Measurements from ENCODE around the gene TMEM271. TPM values are rescaled to one million over a fixed set of nuclear protein-coding genes. Genes with fewer than 3 reads are reported as not detected.
A peak's percentile ranks its signal among the peaks of the same experiment; 100 is the strongest.

TMEM271 gene, protein sequence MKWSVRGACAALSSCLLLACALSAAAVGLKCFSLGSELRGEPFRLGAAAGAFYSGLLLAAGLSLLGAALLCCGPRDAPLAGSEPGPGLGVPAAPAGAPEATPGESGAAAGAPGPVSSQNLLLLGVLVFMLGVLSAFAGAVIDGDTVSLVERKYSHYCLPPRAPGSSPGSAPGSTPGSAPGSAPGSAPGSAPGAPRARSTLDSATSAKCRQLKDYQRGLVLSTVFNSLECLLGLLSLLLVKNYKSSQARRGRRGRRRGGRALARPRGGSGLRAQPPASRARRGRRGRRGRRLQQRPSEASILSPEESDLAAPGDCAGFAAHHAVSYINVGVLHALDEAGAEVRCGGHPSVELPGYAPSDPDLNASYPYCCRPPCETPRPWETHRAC
- total RNA-seq: not detected
- long read RNA-seq, donor 1: 0 reads
- long read RNA-seq, donor 2: 0 reads

GRCh38 chr4:576245-576821, at the start of gene TMEM271:
Gene TMEM271 (minus strand): TSS chr4:576295. CDS start chr4:576062, 233 bp downstream.
- no peak for DNase-seq (ENCODE audit: low spot score)
- intact Hi-C loops (cut with DNase I): no loop called here

GRCh38 chr4:625631-626161, 49.6 kb upstream of the TMEM271 start:
- intact Hi-C loops (cut with DNase I): no loop called here
- peak; percentile 49 for DNase-seq (ENCODE audit: low spot score)

GRCh38 chr4:624705-625590, 48.9 kb upstream of the TMEM271 start, which contains the start of gene PDE6B:
Gene PDE6B (plus strand): TSS chr4:625573. CDS start chr4:625627, 54 bp downstream.
- DNase-seq (ENCODE audit: low spot score): peak; percentile 71
- intact Hi-C loops (cut with DNase I): no loop called here

DNA sequence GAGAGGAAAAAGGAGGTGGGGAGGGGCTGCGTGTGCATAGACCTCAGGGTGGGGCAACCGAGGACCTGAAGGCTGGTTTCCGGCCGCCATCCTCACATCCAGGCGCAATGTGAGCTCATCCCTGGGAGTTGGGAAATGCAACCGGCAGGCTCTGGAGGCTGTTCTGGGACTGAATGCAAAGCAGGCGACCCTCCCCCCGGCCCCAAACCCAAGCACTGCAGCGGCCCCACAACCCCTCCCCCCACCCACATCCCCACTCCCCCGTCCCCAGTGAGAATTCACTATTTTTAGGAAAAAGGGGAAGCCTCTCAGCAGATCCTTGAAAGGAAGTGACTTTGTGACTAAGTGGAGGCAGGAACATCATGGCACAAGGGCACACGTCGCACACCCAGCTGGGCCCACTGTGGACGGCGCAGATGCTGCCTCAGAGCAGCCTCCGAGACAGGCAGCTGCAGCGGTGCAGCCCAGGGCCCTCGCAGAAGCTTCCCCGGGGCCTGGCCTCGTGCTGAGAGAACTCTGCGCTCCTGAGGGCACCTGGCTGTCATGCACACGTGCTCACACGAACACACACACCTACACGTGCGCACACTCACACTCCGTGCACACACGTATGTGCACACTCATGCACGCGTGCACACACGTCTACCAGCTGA, 47.9 kb upstream of the TMEM271 start:
- intact Hi-C loops (cut with DNase I): no loop called here
- peak; percentile 70 for DNase-seq (ENCODE audit: low spot score)

- intact Hi-C loops (cut with DNase I): no loop called here
- DNase-seq (ENCODE audit: low spot score): peak; percentile 64
These were observed 47.2 kb upstream of the TMEM271 start for GRCh38 chr4:622996-623913.

DNA sequence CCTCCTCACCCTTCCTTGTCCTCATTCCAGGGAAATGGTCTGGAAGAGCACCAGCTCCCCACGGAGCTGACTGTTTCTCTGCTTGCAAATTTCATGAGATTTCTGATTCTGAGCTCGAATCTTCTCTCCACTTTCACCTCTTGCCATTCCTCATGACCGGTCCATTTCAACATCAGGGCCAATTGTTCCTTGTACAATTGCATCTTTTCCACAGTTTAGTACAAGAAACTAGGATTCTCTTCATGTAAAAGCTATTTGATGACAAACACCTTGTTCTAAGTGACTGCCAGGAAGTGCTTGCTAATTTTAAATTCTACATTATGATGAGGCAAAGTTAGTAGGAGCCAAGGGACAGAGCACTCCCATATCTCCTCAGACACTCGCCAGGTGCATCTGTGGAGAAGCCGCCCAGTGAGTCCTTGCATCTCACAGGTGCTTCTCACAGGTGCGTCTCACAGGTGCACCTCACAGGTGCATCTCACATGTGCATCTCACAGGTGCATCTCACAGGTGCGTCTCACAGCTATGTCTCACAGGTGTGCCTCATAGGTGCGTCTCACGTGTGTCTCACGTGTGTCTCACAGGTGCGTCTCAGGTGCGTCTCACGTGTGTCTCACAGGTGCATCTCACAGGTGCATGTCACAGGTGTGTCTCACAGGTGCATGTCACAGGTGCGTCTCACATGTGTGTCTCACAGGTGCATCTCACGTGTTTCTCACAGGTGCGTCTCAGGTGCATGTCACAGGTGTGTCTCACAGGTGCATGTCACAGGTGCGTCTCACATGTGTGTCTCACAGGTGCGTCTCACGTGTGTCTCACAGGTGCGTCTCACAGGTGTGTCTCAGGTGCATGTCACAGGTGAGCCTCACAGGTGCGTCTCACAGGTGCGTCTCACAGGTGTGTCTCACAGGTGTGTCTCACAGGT, 46.2 kb upstream of the TMEM271 start:
- DNase-seq (ENCODE audit: low spot score): peak; percentile 70
- intact Hi-C loops (cut with DNase I): no loop called here

GRCh38 chr4:621296-622070, 45.4 kb upstream of the TMEM271 start:
- DNase-seq (ENCODE audit: low spot score): peak; percentile 73

GRCh38 chr4:620851-621261, 44.8 kb upstream of the TMEM271 start:
- intact Hi-C loops (cut with DNase I): no loop called here
- peak; percentile 58 for DNase-seq (ENCODE audit: low spot score)

More at GRCh38 chr4:621296-622070, 45.4 kb upstream of the TMEM271 start:
- intact Hi-C loops (cut with DNase I): no loop called here

DNA sequence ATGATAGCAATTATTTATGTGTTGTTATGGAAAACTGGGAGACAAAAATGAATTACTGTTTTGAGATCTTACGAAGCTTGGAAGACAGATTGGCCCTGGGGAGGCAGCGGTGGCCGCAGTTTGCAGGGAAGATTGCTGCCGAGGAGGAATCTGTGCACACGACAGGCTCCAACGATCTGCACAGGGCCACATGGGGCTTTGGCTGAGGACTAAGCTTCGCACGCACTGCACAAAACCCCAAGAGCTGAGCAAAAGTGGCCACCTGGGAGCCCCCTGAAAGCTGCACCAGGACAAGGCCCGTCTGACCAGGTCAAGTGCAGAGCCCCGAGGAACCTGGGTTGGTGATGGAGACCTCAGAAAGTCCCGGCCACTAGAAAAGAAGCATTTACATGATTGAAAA, 44.1 kb upstream of the TMEM271 start:
- DNase-seq (ENCODE audit: low spot score): peak; percentile 70
- intact Hi-C loops (cut with DNase I): no loop called here

DNA sequence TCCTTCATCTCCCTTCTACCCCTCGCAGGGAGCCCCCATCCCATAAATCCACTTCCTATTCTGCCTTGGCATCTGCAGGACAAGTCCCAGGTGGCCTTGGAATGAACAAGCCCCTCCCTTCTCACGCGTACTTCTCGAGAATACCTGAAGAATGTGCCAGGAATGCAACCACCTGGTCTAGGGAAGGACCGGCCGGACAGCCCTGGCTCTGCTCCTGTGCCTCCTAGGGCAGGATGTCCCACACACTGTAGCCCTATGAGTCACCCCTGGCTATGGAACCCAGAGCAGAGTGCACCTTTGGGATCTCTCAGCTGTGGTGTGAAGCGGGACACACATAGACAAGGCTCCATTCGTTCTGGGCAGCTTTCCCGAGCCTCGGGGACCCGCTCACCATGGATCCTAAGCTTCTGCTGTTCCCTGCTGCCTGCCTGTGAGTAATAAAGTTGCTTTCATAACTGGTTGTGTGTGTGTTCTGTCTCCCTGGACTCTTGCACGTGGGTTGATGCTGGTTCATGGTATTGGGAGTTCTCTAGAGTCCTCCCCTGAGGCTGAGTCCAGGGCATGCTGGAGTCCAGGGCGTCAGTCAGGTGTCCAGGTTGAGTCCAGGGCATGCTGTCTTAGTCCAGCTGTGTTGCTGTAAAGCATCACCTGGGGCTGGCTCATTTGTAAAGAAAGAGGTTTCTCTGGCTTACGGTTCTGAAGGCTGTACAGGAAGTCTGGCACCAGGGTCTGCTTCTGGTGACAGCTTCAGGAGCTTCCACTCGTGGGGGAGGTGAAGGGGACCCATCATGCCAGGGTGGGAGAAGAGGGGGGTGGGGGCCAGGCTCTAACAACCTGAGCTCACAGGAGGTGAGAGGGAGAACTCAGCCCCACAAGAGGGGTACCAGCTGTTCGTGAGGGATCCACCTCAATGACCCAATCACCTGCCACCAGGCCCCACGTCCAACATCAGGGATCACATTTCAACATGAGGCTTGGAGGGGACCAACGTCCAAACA, 41.8 kb upstream of the TMEM271 start:
- peak; percentile 32 for DNase-seq (ENCODE audit: low spot score)
- intact Hi-C loops (cut with DNase I): no loop called here

DNA sequence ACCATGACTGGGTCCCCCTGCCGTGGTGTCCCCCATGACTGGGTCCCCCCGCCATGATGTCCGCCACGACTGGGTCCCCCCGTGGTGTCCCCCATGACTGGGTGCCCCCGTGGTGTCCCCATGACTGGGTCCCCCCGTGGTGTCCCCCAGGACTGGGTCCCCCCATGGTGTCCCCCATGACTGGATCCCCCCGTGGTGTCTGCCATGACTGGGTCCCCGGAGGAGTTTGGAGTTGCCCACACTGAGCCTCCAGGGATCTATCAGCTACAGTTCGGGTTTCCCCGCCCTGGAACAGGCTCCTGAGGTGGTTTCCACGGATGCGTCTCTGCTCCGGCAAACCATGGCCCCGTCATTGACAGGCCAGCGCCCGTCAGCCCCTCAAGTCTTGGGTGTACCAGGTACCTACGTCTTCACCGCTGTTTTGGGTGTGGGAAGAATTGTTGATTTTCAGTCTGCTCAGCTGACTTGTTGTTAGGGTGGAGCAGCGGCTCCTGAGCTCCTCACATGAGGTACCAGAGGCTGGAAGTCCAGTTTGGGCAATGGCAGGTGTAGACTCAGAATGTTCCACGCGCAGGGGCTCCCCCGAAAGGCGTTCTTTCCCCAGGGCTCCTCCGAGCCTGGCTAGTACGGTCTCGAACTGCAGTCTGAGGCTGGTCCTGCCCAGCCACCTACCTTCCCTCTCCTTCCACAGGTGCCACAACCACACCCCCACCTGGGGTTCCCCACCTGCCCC, 41.0 kb upstream of the TMEM271 start:
- peak; percentile 47 for DNase-seq (ENCODE audit: low spot score)
- intact Hi-C loops (cut with DNase I): no loop called here

GRCh38 chr4:616091-616490, 40.0 kb upstream of the TMEM271 start:
- no peak for DNase-seq (ENCODE audit: low spot score)
- intact Hi-C loops (cut with DNase I): no loop called here

GRCh38 chr4:613126-613525, 37.0 kb upstream of the TMEM271 start:
- DNase-seq (ENCODE audit: low spot score): peak; percentile 64
- intact Hi-C loops (cut with DNase I): loop anchor here in 1 of 2 donors (5.0 kb wide), 1 partner anchor 1379 kb away; no protein-coding TSS in a partner anchor

GRCh38 chr4:612749-613125, 36.6 kb upstream of the TMEM271 start:
- peak; percentile 73 for DNase-seq (ENCODE audit: low spot score)
- intact Hi-C loops (cut with DNase I): loop anchor here in 1 of 2 donors (5.0 kb wide), 1 partner anchor 1380 kb away; no protein-coding TSS in a partner anchor

All from posterior vena cava (tissue), 2 donors.